ENCODE measurements around the gene CYTH2. TPM values are rescaled to one million over a fixed set of nuclear protein-coding genes. Genes with fewer than 3 reads are reported as not detected.

CYTH2 gene
- polyA plus RNA-seq, 1 of the 3 experiments (the other 2 are of a cell fraction): 69.5 TPM

DNA sequence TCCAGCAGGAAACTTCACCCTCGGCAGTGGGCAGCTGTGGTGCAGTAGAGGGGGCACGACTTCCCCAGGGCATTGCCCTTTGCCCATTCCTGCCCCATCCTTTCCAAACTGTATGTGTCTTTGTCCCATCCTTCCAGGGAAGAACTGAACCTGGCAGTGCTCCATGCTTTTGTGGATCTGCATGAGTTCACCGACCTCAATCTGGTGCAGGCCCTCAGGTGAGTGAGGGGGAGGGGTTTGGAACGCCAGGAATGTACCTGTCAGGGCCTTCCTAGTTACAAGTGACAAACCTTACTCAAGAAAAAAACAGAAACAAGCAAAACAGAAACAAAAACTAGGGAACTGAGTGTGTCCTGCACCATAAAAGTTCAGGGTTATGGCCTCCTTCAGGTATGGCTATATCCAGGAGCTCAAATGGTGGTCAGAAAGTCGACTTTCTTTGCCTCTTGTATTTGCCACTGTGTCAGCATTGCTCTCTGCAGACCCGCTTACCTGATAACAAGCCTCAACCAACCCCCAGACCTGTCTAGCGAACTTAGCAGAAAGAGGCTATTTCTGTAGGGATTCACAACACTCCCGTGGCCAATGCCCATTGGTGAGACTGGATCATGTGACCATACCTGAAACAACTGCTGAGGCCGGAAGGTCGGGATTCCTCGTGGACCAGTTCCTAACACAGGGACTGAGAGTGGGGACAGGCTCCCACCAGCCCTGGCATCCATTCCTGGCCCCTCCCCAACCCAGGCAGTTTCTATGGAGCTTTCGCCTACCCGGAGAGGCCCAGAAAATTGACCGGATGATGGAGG is 4.2 kb downstream of the CYTH2 start:
- no peak overlapping the region for H3K27ac ChIP-seq (ENCODE audit: low read depth in 2 of 2, low read length in 1 of 2)
- ChIA-PET POLR2A (no interaction called here), CTCF (interaction anchor here (2.1 to 5.0 kb wide), 2 partner anchors 14 to 16 kb away, joined by 6 to 40 read pairs; no protein-coding TSS in a partner anchor)
- no peak overlapping the region for H2AFZ ChIP-seq (ENCODE audit: low read depth)
- DNase-seq: no peak
- no peak overlapping the region for H3K9ac ChIP-seq
- 86% methylated on average over 10 of the region's 14 CpGs for WGBS (ENCODE audit: low lambda C conversion rate)
- H3K36me3 ChIP-seq (replicated peaks in 1 of 2; ENCODE audit: control insufficient read depth in 1 of 2, insufficient read depth in 2 of 2, low read length in 1 of 2): peaks cover 44 to 67% of the 10 kb centered on the region in 2 experiments
- H3K4me3 ChIP-seq (ENCODE audit: low read depth in 2 of 2, low read length in 1 of 2): no peak overlapping the region
- H3K79me2 ChIP-seq (ENCODE audit: insufficient read depth): peaks cover 38% of the 10 kb centered on the region
- peaks cover 2% of the 10 kb centered on the region for H3F3A ChIP-seq (replicated peaks; ENCODE audit: insufficient read depth)
- H3K9me3 ChIP-seq: no peaks in the 10 kb centered on the region
- H3K4me1 ChIP-seq (ENCODE audit: control insufficient read depth in 1 of 2, insufficient read depth in 2 of 2, low read depth in 1 of 2, low read length in 1 of 2): peaks cover under 1 to 9% of the 10 kb centered on the region in 2 experiments; a peak in 3 of 4 replicates
- H3K27me3 ChIP-seq (ENCODE audit: insufficient read depth): no peaks in the 10 kb centered on the region
- peaks cover 40% of the 10 kb centered on the region for H4K20me1 ChIP-seq (ENCODE audit: insufficient read depth)
- no peak for TF ChIP-seq FOXJ3 (CRISPR knock-in tag; IDR thresholded peaks at IDR 0.05)
- H3K9me2 ChIP-seq: no peaks in the 10 kb centered on the region
- H3K4me2 ChIP-seq: no peak overlapping the region

- no peaks in the 10 kb centered on the region for H3K27me3 ChIP-seq (ENCODE audit: insufficient read depth)
- no peak overlapping the region for H3K27ac ChIP-seq (ENCODE audit: low read depth in 2 of 2, low read length in 1 of 2)
- ChIA-PET POLR2A (interaction anchor here (0.6 kb wide), 1 partner anchor 13 kb away, joined by 4 read pairs; no protein-coding TSS in a partner anchor), CTCF (interaction anchor here (2.1 to 5.0 kb wide), 2 partner anchors 14 to 16 kb away, joined by 6 to 40 read pairs; no protein-coding TSS in a partner anchor)
- DNase-seq: no peak
- no peaks in the 10 kb centered on the region for H3F3A ChIP-seq (replicated peaks; ENCODE audit: insufficient read depth)
- H3K4me2 ChIP-seq: no peak overlapping the region
- peaks cover 40% of the 10 kb centered on the region for H4K20me1 ChIP-seq (ENCODE audit: insufficient read depth)
- peaks cover 0 to 9% of the 10 kb centered on the region in 2 experiments; a peak in 2 of 4 replicates for H3K4me1 ChIP-seq (ENCODE audit: control insufficient read depth in 1 of 2, insufficient read depth in 2 of 2, low read depth in 1 of 2, low read length in 1 of 2)
- H3K9me3 ChIP-seq: no peaks in the 10 kb centered on the region
- TF ChIP-seq EP300 (IDR thresholded peaks at IDR 0.05; ENCODE audit: borderline replicate concordance in 1 of 2, low read depth in 1 of 2, low read length in 1 of 2): no peak
- TF ChIP-seq ELF1 (IDR thresholded peaks at IDR 0.05): no peak
- TF ChIP-seq MXI1 (IDR thresholded peaks at IDR 0.05; ENCODE audit: low read depth, low read length): no peak
- TF ChIP-seq, protein P1, sequence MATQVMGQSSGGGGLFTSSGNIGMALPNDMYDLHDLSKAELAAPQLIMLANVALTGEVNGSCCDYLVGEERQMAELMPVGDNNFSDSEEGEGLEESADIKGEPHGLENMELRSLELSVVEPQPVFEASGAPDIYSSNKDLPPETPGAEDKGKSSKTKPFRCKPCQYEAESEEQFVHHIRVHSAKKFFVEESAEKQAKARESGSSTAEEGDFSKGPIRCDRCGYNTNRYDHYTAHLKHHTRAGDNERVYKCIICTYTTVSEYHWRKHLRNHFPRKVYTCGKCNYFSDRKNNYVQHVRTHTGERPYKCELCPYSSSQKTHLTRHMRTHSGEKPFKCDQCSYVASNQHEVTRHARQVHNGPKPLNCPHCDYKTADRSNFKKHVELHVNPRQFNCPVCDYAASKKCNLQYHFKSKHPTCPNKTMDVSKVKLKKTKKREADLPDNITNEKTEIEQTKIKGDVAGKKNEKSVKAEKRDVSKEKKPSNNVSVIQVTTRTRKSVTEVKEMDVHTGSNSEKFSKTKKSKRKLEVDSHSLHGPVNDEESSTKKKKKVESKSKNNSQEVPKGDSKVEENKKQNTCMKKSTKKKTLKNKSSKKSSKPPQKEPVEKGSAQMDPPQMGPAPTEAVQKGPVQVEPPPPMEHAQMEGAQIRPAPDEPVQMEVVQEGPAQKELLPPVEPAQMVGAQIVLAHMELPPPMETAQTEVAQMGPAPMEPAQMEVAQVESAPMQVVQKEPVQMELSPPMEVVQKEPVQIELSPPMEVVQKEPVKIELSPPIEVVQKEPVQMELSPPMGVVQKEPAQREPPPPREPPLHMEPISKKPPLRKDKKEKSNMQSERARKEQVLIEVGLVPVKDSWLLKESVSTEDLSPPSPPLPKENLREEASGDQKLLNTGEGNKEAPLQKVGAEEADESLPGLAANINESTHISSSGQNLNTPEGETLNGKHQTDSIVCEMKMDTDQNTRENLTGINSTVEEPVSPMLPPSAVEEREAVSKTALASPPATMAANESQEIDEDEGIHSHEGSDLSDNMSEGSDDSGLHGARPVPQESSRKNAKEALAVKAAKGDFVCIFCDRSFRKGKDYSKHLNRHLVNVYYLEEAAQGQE (IDR thresholded peaks at IDR 0.05; ENCODE audit: low read depth, low read length): no peak
- no peak for TF ChIP-seq MEF2A (IDR thresholded peaks at IDR 0.05; ENCODE audit: borderline replicate concordance, low read depth)
- TF ChIP-seq NRF1 (IDR thresholded peaks at IDR 0.05; ENCODE audit: low read depth, low read length): no peak
- TF ChIP-seq GABPA (IDR thresholded peaks at IDR 0.05; ENCODE audit: low read depth): no peak
- TF ChIP-seq TCF12 (IDR thresholded peaks at IDR 0.05): no peak
- TF ChIP-seq, protein P2, sequence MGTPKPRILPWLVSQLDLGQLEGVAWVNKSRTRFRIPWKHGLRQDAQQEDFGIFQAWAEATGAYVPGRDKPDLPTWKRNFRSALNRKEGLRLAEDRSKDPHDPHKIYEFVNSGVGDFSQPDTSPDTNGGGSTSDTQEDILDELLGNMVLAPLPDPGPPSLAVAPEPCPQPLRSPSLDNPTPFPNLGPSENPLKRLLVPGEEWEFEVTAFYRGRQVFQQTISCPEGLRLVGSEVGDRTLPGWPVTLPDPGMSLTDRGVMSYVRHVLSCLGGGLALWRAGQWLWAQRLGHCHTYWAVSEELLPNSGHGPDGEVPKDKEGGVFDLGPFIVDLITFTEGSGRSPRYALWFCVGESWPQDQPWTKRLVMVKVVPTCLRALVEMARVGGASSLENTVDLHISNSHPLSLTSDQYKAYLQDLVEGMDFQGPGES (IDR thresholded peaks at IDR 0.05; ENCODE audit: low read depth, low read length): no peak
- TF ChIP-seq MAX (IDR thresholded peaks at IDR 0.05; ENCODE audit: low read depth): no peak
- no peak for TF ChIP-seq EZH2phosphoT487 (IDR thresholded peaks at IDR 0.05; ENCODE audit: borderline replicate concordance, low read depth)
- no peak for TF ChIP-seq NFIC (IDR thresholded peaks at IDR 0.05; ENCODE audit: borderline replicate concordance)
- TF ChIP-seq JUND (IDR thresholded peaks at IDR 0.05): no peak
- no peak for TF ChIP-seq YY1 (IDR thresholded peaks at IDR 0.05; ENCODE audit: low read depth)
- no peak for TF ChIP-seq FOXJ3 (CRISPR knock-in tag; IDR thresholded peaks at IDR 0.05)
- no peak overlapping the region for H3K9ac ChIP-seq
- H3K79me2 ChIP-seq (ENCODE audit: insufficient read depth): peaks cover 38% of the 10 kb centered on the region
- H3K36me3 ChIP-seq (replicated peaks in 1 of 2; ENCODE audit: control insufficient read depth in 1 of 2, insufficient read depth in 2 of 2, low read length in 1 of 2): peaks cover 48 to 71% of the 10 kb centered on the region in 2 experiments
- no peak overlapping the region for H2AFZ ChIP-seq (ENCODE audit: low read depth)
- H3K4me3 ChIP-seq (ENCODE audit: low read depth in 2 of 2, low read length in 1 of 2): no peak overlapping the region
- H3K9me2 ChIP-seq: no peaks in the 10 kb centered on the region
- WGBS (ENCODE audit: low lambda C conversion rate): 95% methylated on average over 16 of the region's 16 CpGs
Measured at GRCh38 chr19:48474084-48474592, 5.0 kb downstream of the CYTH2 start.

All from SK-N-SH (cell line).